Parathyroid adenoma (tissue), 2 donors: ENCODE results near the gene ADCY10.
A peak's percentile ranks its signal among the peaks of the same experiment; 100 is the strongest.

ENCODE experiments used
- H2AFZ ChIP-seq: fragments of 300-600 bp; sonication (generic); one replicate; pipeline ENCODE4 v1.7.0; 2017; ENCODE audit warnings: antibody characterized with exemption, mild to moderate bottlenecking
- H3K27ac ChIP-seq: fragments of 300-600 bp; sonication (generic); one replicate; pipeline ENCODE4 v1.7.0; 2017
- H3K27me3 ChIP-seq: fragments of 300-600 bp; sonication (generic); one replicate; pipeline ENCODE4 v1.7.0; 2017; ENCODE audit warnings: low read length; ENCODE audit not compliant: control insufficient read depth, insufficient read depth
- H3K36me3 ChIP-seq: fragments of 300-600 bp; sonication (generic); one replicate; pipeline ENCODE4 v1.7.0; 2017; ENCODE audit warnings: low read length; ENCODE audit not compliant: control insufficient read depth, insufficient read depth
- H3K4me1 ChIP-seq: fragments of 300-600 bp; sonication (generic); one replicate; pipeline ENCODE4 v1.7.0; 2017; ENCODE audit warnings: control low read depth
- H3K4me2 ChIP-seq: fragments of 300-600 bp; sonication (generic); one replicate; pipeline ENCODE4 v1.7.0; 2017; ENCODE audit warnings: low read length
- H3K4me3 ChIP-seq: fragments of 300-600 bp; sonication (generic); one replicate; pipeline ENCODE4 v1.7.0; 2017; ENCODE audit warnings: low read depth, low read length
- H3K79me2 ChIP-seq: fragments of 300-600 bp; sonication (generic); one replicate; pipeline ENCODE4 v1.7.0; 2017; ENCODE audit warnings: control low read depth
- H3K9ac ChIP-seq: fragments of 300-600 bp; sonication (generic); one replicate; pipeline ENCODE4 v1.7.0; 2017; ENCODE audit warnings: mild to moderate bottlenecking
- H3K9me3 ChIP-seq: fragments of 300-600 bp; sonication (generic); one replicate; pipeline ENCODE4 v1.7.0; 2017; ENCODE audit warnings: low read length; ENCODE audit not compliant: control insufficient read depth
- CTCF ChIP-seq: fragments of 300-600 bp; sonication (generic); IDR thresholded peaks from one replicate; pipeline ENCODE4 v1.7.0; 2017; ENCODE audit warnings: antibody characterized with exemption, mild to moderate bottlenecking
- donor health status: primary hyperparathyroidism.

The ADCY10 gene

GRCh38 chr1:167820684-167821355 lies 93.1 kb downstream of the ADCY10 start:
- no peaks in the 10 kb centered on the region for H3K4me1 ChIP-seq
- H2AFZ ChIP-seq: peak overlapping the region; percentile 72
- H3K79me2 ChIP-seq: no peaks in the 10 kb centered on the region
- no peaks in the 10 kb centered on the region for H3K9me3 ChIP-seq
- no peak overlapping the region for H3K27ac ChIP-seq
- H3K27me3 ChIP-seq: no peaks in the 10 kb centered on the region
- no peaks in the 10 kb centered on the region for H3K36me3 ChIP-seq
- no peak overlapping the region for H3K9ac ChIP-seq
- no peak for TF ChIP-seq CTCF
- H3K4me2 ChIP-seq: peak overlapping the region; percentile 72
- peak overlapping the region; percentile 48 for H3K4me3 ChIP-seq

GRCh38 chr1:167819849-167820683 lies 93.9 kb downstream of the ADCY10 start:
- no peak overlapping the region for H3K9ac ChIP-seq
- H3K4me3 ChIP-seq: peak overlapping the region; percentile 48

GRCh38 chr1:167815650-167816049 lies 98.3 kb downstream of the ADCY10 start:
- no peak overlapping the region for H3K4me2 ChIP-seq
- no peaks in the 10 kb centered on the region for H3K27me3 ChIP-seq
- H3K4me1 ChIP-seq: no peaks in the 10 kb centered on the region
- peaks cover 3% of the 10 kb centered on the region for H3K9me3 ChIP-seq
- H3K9ac ChIP-seq: no peak overlapping the region
- no peak overlapping the region for H2AFZ ChIP-seq
- no peaks in the 10 kb centered on the region for H3K79me2 ChIP-seq
- no peak for TF ChIP-seq CTCF
- no peak overlapping the region for H3K4me3 ChIP-seq
- no peak overlapping the region for H3K27ac ChIP-seq
- H3K36me3 ChIP-seq: no peaks in the 10 kb centered on the region

More at GRCh38 chr1:167819849-167820683, 93.9 kb downstream of the ADCY10 start:
- H3K79me2 ChIP-seq: no peaks in the 10 kb centered on the region
- no peaks in the 10 kb centered on the region for H3K27me3 ChIP-seq
- H3K9me3 ChIP-seq: no peaks in the 10 kb centered on the region
- peak overlapping the region; percentile 36 for H3K27ac ChIP-seq
- peak overlapping the region; percentile 72 for H3K4me2 ChIP-seq
- TF ChIP-seq CTCF: no peak
- no peaks in the 10 kb centered on the region for H3K36me3 ChIP-seq
- H2AFZ ChIP-seq: peak overlapping the region; percentile 72
- H3K4me1 ChIP-seq: no peaks in the 10 kb centered on the region

- H3K36me3 ChIP-seq: no peaks in the 10 kb centered on the region
- no peak overlapping the region for H3K4me2 ChIP-seq
- no peaks in the 10 kb centered on the region for H3K4me1 ChIP-seq
- H3K79me2 ChIP-seq: no peaks in the 10 kb centered on the region
- H3K27me3 ChIP-seq: no peaks in the 10 kb centered on the region
- H3K27ac ChIP-seq: no peak overlapping the region
- no peak overlapping the region for H3K9ac ChIP-seq
- TF ChIP-seq CTCF: no peak
- H3K4me3 ChIP-seq: no peak overlapping the region
- peaks cover 3% of the 10 kb centered on the region for H3K9me3 ChIP-seq
- H2AFZ ChIP-seq: no peak overlapping the region
Observed at GRCh38 chr1:167812972-167813371, 101.0 kb downstream of the ADCY10 start.
